ENCODE measurements around the gene HOOK2.

The HOOK2 gene

GRCh38 chr19:12801466-12802266, 26.3 kb upstream of the HOOK2 start, which contains the start of the genes PRDX2 and THSD8:
TSS of gene PRDX2 (minus strand) at chr19:12801800. CDS start at chr19:12801261, 539 bp downstream.
TSS of gene THSD8 (plus strand) at chr19:12802069. CDS start at chr19:12802072, 3 bp downstream.
- Histone ChIP-seq H3K4me3 (ENCODE audit: low read depth, low read length) (peak within 1 kb of the TSS; percentile 86), H3K27ac (ENCODE audit: extremely low read depth, low read depth, low read length) (peak within 1 kb of the TSS; percentile 76; the same call in 1 of the 2 replicates), H3K4me1 (ENCODE audit: control insufficient read depth, insufficient read depth, low read length) (no peaks in the 10 kb centered on the region), H3K9me3 (ENCODE audit: control insufficient read depth, insufficient read depth, low read depth, low read length) (no peaks in the 10 kb centered on the region), H3K36me3 (ENCODE audit: control insufficient read depth in 2 of 2, insufficient read depth in 1 of 2, low read length in 2 of 2) (peaks cover 14 to 28% of the 10 kb centered on the region in 2 experiments; a peak in 2 of 3 replicates)
- POLR2A ChIA-PET, result interaction anchor here (0.6 to 2.8 kb wide), 3 partner anchors 10 to 962 kb away, joined by 3 to 18 read pairs (median 5); partner anchors contain the start of gene JUNB
- CTCF ChIA-PET, result interaction anchor here (0.6 to 16.5 kb wide), 7 partner anchors 14 to 1984 kb away, joined by 3 to 386 read pairs (median 4); partner anchors contain the start of gene HOOK2
- peak; percentile 46; the same call in 1 of the 2 replicates for TF ChIP-seq ZNF600 (tag by site-specific recombination; IDR thresholded peaks at IDR 0.05)
- no peak for TF ChIP-seq ZBTB1 (tag by site-specific recombination; IDR thresholded peaks at IDR 0.05)
- peak; percentile 87 for TF ChIP-seq ZBTB8A (tag by site-specific recombination; IDR thresholded peaks at IDR 0.05)
- peak; percentile 91 for TF ChIP-seq ZNF335 (tag by site-specific recombination; conservative IDR thresholded peaks at IDR 0.05)
- 0 out of 2 replicates have a peak, but pooled peaks have one; percentile 20 for TF ChIP-seq TCF7L2 (IDR thresholded peaks at IDR 0.05; ENCODE audit: borderline replicate concordance, low read depth, low read length)
- TF ChIP-seq KLF16 (tag by site-specific recombination; IDR thresholded peaks at IDR 0.05), result peak; percentile 59
- TF ChIP-seq, protein P1, sequence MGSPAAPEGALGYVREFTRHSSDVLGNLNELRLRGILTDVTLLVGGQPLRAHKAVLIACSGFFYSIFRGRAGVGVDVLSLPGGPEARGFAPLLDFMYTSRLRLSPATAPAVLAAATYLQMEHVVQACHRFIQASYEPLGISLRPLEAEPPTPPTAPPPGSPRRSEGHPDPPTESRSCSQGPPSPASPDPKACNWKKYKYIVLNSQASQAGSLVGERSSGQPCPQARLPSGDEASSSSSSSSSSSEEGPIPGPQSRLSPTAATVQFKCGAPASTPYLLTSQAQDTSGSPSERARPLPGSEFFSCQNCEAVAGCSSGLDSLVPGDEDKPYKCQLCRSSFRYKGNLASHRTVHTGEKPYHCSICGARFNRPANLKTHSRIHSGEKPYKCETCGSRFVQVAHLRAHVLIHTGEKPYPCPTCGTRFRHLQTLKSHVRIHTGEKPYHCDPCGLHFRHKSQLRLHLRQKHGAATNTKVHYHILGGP (tag by site-specific recombination; IDR thresholded peaks at IDR 0.05), result no peak
- no peak for TF ChIP-seq SCRT1 (tag by site-specific recombination; IDR thresholded peaks at IDR 0.05; ENCODE audit: borderline replicate concordance)
- TF ChIP-seq ZNF629 (tag by site-specific recombination; IDR thresholded peaks at IDR 0.05), result no peak; the same call in 1 of the 2 replicates
- TF ChIP-seq ZNF354C (tag by site-specific recombination; IDR thresholded peaks at IDR 0.05; ENCODE audit: borderline replicate concordance, low read depth), result no peak
- 0 out of 2 replicates have a peak, but pooled peaks have one; percentile 18 for TF ChIP-seq ZNF785 (tag by site-specific recombination; IDR thresholded peaks at IDR 0.05)
- TF ChIP-seq, protein P2, sequence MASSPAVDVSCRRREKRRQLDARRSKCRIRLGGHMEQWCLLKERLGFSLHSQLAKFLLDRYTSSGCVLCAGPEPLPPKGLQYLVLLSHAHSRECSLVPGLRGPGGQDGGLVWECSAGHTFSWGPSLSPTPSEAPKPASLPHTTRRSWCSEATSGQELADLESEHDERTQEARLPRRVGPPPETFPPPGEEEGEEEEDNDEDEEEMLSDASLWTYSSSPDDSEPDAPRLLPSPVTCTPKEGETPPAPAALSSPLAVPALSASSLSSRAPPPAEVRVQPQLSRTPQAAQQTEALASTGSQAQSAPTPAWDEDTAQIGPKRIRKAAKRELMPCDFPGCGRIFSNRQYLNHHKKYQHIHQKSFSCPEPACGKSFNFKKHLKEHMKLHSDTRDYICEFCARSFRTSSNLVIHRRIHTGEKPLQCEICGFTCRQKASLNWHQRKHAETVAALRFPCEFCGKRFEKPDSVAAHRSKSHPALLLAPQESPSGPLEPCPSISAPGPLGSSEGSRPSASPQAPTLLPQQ (tag by site-specific recombination; IDR thresholded peaks at IDR 0.05), result peak; percentile 98
- TF ChIP-seq ZEB2 (tag by site-specific recombination; IDR thresholded peaks at IDR 0.05), result peak; percentile 70; the same call in 1 of the 2 replicates
- TF ChIP-seq ZNF610 (tag by site-specific recombination; IDR thresholded peaks at IDR 0.05; ENCODE audit: borderline replicate concordance), result peak; percentile 45; the same call in 1 of the 2 replicates
- no peak for TF ChIP-seq ZNF449 (tag by site-specific recombination; IDR thresholded peaks at IDR 0.05)
- TF ChIP-seq REPIN1 (tag by site-specific recombination; IDR thresholded peaks at IDR 0.05; ENCODE audit: low read depth), result peak; percentile 71; the same call in 1 of the 2 replicates
- no peak for TF ChIP-seq ZNF121 (tag by site-specific recombination; IDR thresholded peaks at IDR 0.05)
- TF ChIP-seq ZFP69B (tag by site-specific recombination; IDR thresholded peaks at IDR 0.05), result peak; percentile 94
- peak; percentile 80 for TF ChIP-seq ZXDB (tag by site-specific recombination; IDR thresholded peaks at IDR 0.05)
- TF ChIP-seq IKZF3 (tag by site-specific recombination; IDR thresholded peaks at IDR 0.05), result no peak
- TF ChIP-seq, protein P3, sequence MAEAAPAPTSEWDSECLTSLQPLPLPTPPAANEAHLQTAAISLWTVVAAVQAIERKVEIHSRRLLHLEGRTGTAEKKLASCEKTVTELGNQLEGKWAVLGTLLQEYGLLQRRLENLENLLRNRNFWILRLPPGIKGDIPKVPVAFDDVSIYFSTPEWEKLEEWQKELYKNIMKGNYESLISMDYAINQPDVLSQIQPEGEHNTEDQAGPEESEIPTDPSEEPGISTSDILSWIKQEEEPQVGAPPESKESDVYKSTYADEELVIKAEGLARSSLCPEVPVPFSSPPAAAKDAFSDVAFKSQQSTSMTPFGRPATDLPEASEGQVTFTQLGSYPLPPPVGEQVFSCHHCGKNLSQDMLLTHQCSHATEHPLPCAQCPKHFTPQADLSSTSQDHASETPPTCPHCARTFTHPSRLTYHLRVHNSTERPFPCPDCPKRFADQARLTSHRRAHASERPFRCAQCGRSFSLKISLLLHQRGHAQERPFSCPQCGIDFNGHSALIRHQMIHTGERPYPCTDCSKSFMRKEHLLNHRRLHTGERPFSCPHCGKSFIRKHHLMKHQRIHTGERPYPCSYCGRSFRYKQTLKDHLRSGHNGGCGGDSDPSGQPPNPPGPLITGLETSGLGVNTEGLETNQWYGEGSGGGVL (tag by site-specific recombination; IDR thresholded peaks at IDR 0.05), result peak; percentile 30; the same call in 1 of the 2 replicates
- TF ChIP-seq, protein P4, sequence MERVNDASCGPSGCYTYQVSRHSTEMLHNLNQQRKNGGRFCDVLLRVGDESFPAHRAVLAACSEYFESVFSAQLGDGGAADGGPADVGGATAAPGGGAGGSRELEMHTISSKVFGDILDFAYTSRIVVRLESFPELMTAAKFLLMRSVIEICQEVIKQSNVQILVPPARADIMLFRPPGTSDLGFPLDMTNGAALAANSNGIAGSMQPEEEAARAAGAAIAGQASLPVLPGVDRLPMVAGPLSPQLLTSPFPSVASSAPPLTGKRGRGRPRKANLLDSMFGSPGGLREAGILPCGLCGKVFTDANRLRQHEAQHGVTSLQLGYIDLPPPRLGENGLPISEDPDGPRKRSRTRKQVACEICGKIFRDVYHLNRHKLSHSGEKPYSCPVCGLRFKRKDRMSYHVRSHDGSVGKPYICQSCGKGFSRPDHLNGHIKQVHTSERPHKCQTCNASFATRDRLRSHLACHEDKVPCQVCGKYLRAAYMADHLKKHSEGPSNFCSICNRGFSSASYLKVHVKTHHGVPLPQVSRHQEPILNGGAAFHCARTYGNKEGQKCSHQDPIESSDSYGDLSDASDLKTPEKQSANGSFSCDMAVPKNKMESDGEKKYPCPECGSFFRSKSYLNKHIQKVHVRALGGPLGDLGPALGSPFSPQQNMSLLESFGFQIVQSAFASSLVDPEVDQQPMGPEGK (tag by site-specific recombination; IDR thresholded peaks at IDR 0.05), result peak; percentile 46; the same call in 1 of the 2 replicates
- 0 out of 2 replicates have a peak, but pooled peaks have one; percentile 64 for TF ChIP-seq ZNF645 (tag by site-specific recombination; IDR thresholded peaks at IDR 0.05)
- 0 out of 2 replicates have a peak, but pooled peaks have one; percentile 8 for TF ChIP-seq ZNF792 (tag by site-specific recombination; IDR thresholded peaks at IDR 0.05)
- peak; percentile 73 for TF ChIP-seq SP7 (tag by site-specific recombination; IDR thresholded peaks at IDR 0.05)
- TF ChIP-seq ZNF362 (tag by site-specific recombination; IDR thresholded peaks at IDR 0.05), result no peak

Measured in HEK293 (cell line).